HT-29 (cell line): Measurements from ENCODE around the gene MYG1. TPM values are rescaled to one million over a fixed set of nuclear protein-coding genes. Genes with fewer than 3 reads are reported as not detected.
"Not testable (repeated sequence)": the region's sequence is repeated elsewhere in the genome, so short reads cannot be mapped to it uniquely, and the experiment has no call there.

Experiments used
- DNase-seq: peaks from one replicate; pipeline ENCODE4 v3.0.0-alpha.2; 2015; ENCODE audit warnings: low spot score
- total RNA-seq: library from RNA; depleted of rRNA; stranded (reverse); fragments of >200 nt; shearing (Covaris generic); gene quantifications from 2 replicates; pipeline ENCODE4 v1.2.3, GENCODE V29; 2014

Gene MYG1
- total RNA-seq, 1 experiment from 2014 or later = 106 TPM

DNA sequence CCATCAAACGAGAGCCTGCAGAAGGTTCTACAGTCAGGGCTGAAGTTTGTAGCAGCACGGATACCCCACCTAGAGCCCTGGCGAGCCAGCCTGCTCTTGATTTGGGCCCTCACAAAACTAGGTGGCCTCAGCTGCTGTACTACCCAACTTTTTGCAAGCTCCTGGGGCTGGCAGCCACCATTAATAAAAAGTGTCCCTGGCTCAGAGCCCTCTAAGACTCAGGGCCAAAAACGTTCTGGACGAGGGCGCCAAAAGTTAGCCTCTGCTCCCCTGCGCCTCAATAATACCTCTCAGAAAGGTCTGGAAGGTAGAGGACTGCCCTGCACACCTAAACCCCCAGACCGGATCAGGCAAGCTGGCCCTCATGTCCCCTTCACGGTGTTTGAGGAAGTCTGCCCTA, 13.0 kb upstream of the MYG1 start:
- DNase-seq = no peak

- peak; percentile 76 for DNase-seq
Measured at GRCh38 chr12:53287741-53288216, 11.7 kb upstream of the MYG1 start.

- DNase-seq = no peak
Measured at GRCh38 chr12:53288322-53288721, 11.2 kb upstream of the MYG1 start.

DNA sequence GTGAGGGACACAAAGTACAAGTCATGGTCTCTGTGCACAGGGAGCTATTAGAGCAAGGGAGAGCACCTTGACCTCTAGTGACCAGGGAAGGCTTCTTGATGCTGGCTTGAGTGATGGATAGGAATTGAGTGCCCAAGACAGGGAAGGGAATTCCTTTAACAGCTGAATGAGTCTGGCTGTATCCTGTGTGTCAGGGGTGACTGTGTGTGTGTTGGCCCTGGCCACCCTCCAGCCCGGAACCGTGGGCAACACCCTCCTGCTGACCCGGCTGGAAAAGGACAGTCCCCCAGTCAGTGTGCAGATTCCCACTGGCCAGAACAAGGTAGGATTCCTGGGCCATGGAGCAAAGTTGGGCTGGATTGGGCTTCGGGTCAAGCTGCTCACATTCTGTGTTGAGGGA, 9.6 kb upstream of the MYG1 start:
- no peak for DNase-seq

GRCh38 chr12:53290661-53291060, 8.8 kb upstream of the MYG1 start:
- no peak for DNase-seq

DNA sequence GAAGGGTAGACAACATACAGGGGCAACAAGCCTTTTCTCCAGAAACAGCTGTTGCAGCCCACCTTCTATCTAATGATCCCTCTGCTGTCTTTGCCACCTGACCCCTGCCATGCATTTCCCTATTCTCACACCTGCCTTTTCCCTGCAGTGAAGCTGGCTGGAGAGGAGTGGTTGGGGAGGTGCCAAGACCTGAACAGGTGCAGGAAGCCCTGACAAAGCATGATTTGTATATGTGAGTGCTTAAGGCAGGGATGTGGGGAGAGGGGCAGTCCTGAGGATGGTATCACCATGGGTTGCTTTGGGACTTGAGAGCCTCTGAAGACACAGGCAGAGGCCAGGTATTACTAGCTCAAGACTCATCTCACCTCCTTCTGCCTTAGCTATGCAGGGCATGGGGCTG, 7.1 kb upstream of the MYG1 start:
- DNase-seq = no peak

- peak; percentile 87 for DNase-seq
Measured at GRCh38 chr12:53295070-53295890, 4.2 kb upstream of the MYG1 start, which contains the start of gene PFDN5. Gene PFDN5, plus strand, starts transcription at chr12:53295542. Its CDS starts 26 bp downstream, at chr12:53295568.

DNA sequence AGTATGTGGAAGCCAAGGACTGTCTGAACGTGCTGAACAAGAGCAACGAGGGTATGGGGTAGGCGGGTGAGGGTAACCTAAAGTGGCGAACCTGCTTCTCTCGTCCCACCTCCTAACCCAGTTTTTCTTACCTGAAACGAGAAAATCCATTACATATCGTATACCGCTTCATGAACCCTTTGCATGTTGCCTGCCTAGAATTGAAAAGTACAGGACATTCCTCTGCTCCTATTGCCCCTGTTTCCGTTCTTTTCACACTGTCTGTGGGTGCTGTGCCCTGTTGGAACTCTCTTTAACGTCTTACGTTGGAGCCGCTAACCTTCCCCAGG, 3.6 kb upstream of the MYG1 start:
- no peak for DNase-seq

- DNase-seq = not testable (repeated sequence)
Measured at GRCh38 chr12:53297106-53297505, 2.4 kb upstream of the MYG1 start.

DNA sequence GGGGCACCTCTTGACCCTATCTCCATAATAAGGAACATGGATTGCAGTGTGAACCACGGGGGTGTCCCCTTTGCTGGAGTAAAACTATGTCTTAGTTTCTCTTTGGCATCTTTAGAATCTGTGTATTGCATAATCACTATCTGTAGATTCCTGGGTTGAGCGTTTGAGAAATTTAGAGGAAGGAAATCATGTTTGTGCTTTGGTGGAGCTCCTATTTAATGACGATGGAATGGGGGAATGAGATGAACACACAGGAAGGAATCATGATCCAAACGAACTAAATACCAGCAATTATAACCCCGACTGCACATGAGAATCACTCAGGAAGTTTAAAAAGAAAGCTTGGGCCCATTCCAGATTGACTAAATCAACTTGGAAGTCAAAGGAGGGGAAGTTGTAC, 1.3 kb upstream of the MYG1 start:
- DNase-seq = no peak

DNA sequence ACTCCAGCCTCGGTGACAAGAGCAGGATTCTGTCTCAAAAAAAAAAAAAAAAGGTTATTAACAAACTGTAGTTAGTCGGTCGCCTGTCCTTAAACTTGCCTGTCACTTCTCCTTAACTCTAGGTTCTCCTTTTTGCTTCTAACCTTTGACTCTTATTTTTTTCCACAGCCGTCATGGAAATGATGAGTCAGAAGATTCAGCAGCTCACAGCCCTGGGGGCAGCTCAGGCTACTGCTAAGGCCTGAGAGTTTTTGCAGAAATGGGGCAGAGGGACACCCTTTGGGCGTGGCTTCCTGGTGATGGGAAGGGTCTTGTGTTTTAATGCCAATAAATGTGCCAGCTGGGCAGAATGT, 418 bp upstream of the MYG1 start:
- DNase-seq = no peak

- peak; percentile 30 for DNase-seq
Measured at GRCh38 chr12:53300187-53300586, 692 bp downstream of the MYG1 start.

DNA sequence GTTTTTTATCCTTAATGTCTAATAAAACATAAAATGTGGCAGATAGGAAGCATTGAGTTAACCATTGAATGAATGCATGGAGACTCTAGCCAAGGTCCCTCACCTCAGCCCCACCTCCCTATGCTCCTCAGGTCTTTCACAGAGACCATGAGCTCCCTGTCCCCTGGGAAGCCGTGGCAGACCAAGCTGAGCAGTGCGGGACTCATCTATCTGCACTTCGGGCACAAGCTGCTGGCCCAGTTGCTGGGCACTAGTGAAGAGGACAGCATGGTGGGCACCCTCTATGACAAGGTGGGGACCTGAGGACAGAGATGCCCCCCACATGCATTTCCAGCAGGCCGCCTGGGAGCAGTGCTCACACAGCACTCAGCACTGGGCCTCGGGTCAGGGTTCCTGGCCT, 3.4 kb downstream of the MYG1 start:
- DNase-seq = no peak

- no peak for DNase-seq
Measured at GRCh38 chr12:53306826-53307225, 7.3 kb downstream of the MYG1 start.

GRCh38 chr12:53308276-53308675, 8.8 kb downstream of the MYG1 start:
- no peak for DNase-seq

GRCh38 chr12:53313996-53314395, 14.5 kb downstream of the MYG1 start:
- no peak for DNase-seq

DNA sequence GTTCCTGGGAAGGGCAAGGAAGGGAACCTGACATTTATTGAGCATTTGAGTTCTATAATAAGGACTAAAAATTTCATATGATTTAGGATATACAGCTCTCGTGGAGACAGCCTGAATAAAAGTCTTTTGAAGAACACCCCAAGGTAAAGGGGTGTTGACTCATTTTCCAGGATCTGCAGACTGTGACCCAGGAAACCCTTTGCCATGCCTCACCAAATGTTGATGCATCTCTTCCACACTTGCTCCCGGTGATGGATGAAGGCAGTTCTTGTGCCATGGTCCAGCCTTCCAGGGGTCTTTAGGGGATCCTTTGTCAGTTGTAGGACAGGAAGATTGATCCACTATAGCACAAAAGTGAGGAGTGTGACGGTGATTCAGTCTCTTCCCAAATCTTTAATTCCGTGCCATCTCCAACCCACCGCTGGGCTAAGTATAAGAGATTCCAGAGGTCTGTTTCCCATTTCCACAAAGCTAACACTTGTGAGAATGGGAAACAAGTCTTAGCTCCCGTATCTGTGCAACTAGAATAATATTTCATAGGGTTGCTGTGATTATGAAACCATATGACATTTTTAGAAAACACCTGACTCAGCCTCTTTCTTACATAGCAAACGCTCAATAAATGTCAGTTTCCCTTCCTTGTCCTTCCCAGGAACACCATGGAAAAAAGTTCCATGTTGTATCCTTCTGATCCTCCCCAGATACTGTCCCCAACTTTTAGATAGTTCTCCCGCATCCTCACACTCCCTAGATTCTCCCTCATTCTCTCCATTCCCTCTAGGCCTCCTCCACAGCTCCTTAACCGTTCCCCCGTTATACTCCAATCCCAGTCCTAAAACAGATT, 21.1 kb downstream of the MYG1 start:
- no peak for DNase-seq

DNA sequence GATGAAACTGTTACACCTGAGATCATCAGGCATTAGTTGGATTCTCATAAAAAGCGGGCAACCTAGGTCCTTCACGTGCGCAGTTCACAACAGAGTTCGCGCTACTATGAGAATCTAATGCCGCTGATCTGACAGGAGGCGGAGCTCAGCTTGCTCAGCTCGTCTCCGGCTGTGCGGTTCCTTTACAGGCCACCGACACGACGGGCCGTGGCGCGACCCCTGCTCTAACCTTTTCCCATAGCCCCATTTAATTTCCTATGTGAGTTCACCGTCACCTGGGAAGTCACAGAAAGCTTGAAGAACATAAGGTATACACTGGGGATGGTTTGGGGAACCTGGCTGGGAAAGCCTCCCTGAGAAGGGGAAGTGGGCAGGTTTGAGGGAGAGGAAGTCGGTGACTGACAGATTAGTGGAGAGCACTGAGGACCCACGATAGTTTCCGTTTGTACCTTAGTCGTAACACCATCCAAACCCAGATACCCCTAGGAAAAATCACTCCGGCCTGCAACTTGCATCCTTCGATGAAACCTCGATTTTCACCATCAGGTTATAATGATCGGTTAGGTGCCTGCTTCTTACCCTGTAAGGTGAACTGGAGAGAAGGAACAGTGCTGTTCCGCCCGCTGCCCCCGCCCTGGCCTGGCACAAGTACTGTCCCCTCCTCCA, 24.8 kb downstream of the MYG1 start:
- DNase-seq = no peak

DNA sequence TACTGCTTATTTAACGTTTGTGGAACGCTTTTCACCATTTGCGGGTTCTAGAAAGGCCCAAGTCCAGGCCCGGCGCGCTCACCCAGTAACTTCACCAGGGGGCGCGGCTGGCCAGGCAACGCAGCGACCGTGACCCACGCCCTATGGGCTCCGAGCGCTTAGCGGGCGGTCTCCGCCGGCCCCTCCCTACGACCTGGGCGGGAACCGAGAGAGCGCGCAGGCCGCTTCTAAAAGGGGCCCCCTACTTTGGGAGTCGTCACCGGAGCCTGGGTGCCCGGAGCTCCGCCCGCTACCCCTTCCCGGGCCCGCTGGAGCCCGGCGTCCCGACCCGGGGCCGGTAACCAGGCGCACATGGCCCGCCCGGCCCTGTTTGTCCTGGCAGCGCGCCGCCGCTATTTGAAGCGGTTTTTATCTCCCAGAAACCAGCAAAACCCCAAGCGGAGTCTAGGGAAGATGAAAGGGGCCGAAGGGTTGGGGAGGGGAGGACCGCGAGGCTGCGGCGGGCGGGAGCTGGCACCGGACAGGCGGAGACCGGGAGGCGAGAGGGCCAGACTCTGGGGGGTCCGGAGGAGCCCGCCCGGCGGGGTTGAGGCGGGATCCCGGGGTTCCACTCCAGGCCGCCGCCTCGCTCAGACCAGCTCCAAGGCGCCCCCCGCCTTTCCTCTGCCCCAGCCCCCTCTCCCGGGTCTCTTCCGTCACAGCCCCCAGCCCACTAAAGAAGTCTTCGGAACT, 25.4 kb downstream of the MYG1 start:
- DNase-seq = peak; percentile 85

DNA sequence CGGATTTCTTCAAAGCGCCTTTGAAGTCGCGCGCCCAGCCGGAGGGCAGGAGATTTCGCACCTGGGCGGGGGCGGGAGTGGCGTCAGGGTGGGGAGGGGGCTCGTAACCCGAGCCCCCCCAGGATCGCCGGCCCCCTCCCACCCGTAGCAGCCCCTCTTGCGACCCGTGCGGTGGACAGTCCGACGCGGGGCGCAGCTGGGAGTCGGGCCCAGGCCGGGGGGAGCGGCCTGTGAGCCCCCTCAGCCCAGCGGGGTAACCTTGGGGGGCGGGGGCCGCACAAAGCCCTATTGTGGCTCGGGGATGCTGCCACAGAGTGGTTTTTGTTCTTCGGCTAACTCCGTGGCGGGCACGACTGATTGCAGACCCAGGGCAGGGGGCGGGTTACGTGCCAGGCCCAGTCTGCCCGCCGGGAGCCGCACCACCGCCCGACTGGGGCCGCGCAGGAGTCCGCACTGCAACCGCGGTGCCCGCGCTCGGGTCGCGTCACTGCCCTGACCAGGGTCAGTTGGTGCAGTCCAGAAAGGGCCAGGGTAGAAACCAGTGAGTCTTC, 26.1 kb downstream of the MYG1 start:
- DNase-seq = no peak

- DNase-seq = no peak
Measured at GRCh38 chr12:53326460-53327185, 27.1 kb downstream of the MYG1 start.
